ENCODE results near the gene TRPM4. TPM values are rescaled to one million over a fixed set of nuclear protein-coding genes. Genes with fewer than 3 reads are reported as not detected.
A peak's percentile ranks its signal among the peaks of the same experiment; 100 is the strongest.

The TRPM4 gene
- total and polyA plus RNA-seq, 2 of the 13 experiments (the other 11 are each of a cell fraction or from before 2014, with no cell fraction given), result 1.9 to 4.3 TPM

DNA sequence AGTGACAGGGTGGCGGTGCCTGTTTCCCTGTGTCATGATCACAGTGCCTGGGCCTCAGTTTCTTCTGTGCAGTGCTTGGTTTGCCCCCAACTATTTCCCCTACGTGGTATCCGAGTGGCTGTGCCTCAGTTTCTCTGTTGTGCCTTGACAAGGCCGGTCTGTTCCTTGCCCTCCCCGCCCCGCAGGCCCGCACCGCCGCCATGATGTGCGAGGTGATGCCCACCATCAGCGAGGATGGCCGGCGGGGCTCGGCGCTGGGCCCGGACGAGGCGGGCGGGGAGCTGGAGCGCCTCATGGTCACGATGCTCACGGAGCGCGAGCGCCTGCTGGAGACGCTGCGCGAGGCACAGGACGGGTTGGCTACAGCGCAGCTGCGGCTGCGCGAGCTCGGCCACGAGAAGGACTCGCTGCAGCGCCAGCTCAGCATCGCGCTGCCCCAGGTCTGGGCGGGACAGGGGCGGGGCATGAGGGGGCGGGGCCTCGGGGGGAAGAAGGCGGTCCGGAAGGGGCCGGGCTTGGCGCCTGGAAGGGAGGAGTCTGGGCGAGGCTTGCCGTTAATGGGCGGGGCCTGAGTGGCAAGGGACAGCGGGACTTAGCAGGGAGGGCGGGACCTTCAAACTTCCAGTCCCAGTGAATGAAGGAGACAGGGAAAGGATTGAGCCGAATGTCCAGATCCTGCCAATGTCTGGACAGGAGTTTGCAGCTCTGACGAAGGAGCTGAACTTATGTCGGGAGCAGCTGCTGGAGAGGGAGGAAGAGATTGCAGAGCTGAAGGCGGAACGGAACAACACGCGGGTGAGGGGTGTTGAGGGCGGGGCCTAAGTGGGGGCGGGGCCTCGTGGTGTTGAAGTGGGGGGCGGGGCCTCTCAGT lies 29.7 kb upstream of the TRPM4 start (continued):
- TF ChIP-seq, protein P1, sequence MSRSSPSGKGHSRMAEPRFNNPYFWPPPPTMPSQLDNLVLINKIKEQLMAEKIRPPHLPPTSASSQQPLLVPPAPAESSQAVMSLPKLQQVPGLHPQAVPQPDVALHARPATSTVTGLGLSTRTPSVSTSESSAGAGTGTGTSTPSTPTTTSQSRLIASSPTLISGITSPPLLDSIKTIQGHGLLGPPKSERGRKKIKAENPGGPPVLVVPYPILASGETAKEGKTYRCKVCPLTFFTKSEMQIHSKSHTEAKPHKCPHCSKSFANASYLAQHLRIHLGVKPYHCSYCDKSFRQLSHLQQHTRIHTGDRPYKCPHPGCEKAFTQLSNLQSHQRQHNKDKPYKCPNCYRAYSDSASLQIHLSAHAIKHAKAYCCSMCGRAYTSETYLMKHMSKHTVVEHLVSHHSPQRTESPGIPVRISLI (CRISPR knock-in tag; IDR thresholded peaks at IDR 0.05; ENCODE audit: borderline replicate concordance), result peak; percentile 78; the same call in 1 of the 2 replicates
- TF ChIP-seq RNF2 (conservative IDR thresholded peaks at IDR 0.05; ENCODE audit: low read depth) (peak; percentile 99), ZNF331 (CRISPR knock-in tag; IDR thresholded peaks at IDR 0.05) (peak; percentile 91), ATF7 (IDR thresholded peaks at IDR 0.05) (no peak), ATF7 (CRISPR knock-in tag; IDR thresholded peaks at IDR 0.05) (peak; percentile 87), NR1H2 (CRISPR knock-in tag; IDR thresholded peaks at IDR 0.05; ENCODE audit: borderline replicate concordance, low read depth) (peak; percentile 99), ZNF20 (CRISPR knock-in tag; IDR thresholded peaks at IDR 0.05) (0 out of 2 replicates have a peak, but pooled peaks have one; percentile 69), ZBTB42 (CRISPR knock-in tag; IDR thresholded peaks at IDR 0.05) (peak; percentile 95), THYN1 (CRISPR knock-in tag; IDR thresholded peaks at IDR 0.05; ENCODE audit: borderline replicate concordance, low read depth) (peak; percentile 90; the same call in 1 of the 2 replicates), RFX5 (IDR thresholded peaks at IDR 0.05; ENCODE audit: low read depth, low read length) (no peak), ZNF569 (CRISPR knock-in tag; IDR thresholded peaks at IDR 0.05; ENCODE audit: borderline replicate concordance) (no peak), TBP (CRISPR knock-in tag; IDR thresholded peaks at IDR 0.05) (no peak)
- TF ChIP-seq, protein P2, sequence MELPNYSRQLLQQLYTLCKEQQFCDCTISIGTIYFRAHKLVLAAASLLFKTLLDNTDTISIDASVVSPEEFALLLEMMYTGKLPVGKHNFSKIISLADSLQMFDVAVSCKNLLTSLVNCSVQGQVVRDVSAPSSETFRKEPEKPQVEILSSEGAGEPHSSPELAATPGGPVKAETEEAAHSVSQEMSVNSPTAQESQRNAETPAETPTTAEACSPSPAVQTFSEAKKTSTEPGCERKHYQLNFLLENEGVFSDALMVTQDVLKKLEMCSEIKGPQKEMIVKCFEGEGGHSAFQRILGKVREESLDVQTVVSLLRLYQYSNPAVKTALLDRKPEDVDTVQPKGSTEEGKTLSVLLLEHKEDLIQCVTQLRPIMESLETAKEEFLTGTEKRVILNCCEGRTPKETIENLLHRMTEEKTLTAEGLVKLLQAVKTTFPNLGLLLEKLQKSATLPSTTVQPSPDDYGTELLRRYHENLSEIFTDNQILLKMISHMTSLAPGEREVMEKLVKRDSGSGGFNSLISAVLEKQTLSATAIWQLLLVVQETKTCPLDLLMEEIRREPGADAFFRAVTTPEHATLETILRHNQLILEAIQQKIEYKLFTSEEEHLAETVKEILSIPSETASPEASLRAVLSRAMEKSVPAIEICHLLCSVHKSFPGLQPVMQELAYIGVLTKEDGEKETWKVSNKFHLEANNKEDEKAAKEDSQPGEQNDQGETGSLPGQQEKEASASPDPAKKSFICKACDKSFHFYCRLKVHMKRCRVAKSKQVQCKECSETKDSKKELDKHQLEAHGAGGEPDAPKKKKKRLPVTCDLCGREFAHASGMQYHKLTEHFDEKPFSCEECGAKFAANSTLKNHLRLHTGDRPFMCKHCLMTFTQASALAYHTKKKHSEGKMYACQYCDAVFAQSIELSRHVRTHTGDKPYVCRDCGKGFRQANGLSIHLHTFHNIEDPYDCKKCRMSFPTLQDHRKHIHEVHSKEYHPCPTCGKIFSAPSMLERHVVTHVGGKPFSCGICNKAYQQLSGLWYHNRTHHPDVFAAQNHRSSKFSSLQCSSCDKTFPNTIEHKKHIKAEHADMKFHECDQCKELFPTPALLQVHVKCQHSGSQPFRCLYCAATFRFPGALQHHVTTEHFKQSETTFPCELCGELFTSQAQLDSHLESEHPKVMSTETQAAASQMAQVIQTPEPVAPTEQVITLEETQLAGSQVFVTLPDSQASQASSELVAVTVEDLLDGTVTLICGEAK (IDR thresholded peaks at IDR 0.05), result no peak
- TF ChIP-seq, protein P2 (CRISPR knock-in tag; IDR thresholded peaks at IDR 0.05), result peak; percentile 96
- TF ChIP-seq, protein P3, sequence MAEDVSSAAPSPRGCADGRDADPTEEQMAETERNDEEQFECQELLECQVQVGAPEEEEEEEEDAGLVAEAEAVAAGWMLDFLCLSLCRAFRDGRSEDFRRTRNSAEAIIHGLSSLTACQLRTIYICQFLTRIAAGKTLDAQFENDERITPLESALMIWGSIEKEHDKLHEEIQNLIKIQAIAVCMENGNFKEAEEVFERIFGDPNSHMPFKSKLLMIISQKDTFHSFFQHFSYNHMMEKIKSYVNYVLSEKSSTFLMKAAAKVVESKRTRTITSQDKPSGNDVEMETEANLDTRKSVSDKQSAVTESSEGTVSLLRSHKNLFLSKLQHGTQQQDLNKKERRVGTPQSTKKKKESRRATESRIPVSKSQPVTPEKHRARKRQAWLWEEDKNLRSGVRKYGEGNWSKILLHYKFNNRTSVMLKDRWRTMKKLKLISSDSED (CRISPR knock-in tag; IDR thresholded peaks at IDR 0.05), result peak; percentile 96
- TF ChIP-seq, protein P4, sequence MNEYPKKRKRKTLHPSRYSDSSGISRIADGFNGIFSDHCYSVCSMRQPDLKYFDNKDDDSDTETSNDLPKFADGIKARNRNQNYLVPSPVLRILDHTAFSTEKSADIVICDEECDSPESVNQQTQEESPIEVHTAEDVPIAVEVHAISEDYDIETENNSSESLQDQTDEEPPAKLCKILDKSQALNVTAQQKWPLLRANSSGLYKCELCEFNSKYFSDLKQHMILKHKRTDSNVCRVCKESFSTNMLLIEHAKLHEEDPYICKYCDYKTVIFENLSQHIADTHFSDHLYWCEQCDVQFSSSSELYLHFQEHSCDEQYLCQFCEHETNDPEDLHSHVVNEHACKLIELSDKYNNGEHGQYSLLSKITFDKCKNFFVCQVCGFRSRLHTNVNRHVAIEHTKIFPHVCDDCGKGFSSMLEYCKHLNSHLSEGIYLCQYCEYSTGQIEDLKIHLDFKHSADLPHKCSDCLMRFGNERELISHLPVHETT (CRISPR knock-in tag; conservative IDR thresholded peaks at IDR 0.05), result peak; percentile 94

Data from HepG2 (cell line).